NCI-H2029 treated with DMSO at 0.1 percent for 48 hours (cell line): ENCODE results near the gene DNAL4.

Experiments used
- DNase-seq: peaks from one replicate; lab custom pipeline; 2025; lab: John Stamatoyannopoulos, UW

Gene DNAL4

GRCh38 chr22:38793721-38794466 lies at the start of gene DNAL4:
DNAL4 (minus strand) TSS chr22:38794143; CDS start chr22:38782731, 11,412 bp downstream.
- peak; percentile 87 for DNase-seq

- DNase-seq = no peak
Measured at GRCh38 chr22:38843201-38843656, 49.3 kb upstream of the DNAL4 start.

DNA sequence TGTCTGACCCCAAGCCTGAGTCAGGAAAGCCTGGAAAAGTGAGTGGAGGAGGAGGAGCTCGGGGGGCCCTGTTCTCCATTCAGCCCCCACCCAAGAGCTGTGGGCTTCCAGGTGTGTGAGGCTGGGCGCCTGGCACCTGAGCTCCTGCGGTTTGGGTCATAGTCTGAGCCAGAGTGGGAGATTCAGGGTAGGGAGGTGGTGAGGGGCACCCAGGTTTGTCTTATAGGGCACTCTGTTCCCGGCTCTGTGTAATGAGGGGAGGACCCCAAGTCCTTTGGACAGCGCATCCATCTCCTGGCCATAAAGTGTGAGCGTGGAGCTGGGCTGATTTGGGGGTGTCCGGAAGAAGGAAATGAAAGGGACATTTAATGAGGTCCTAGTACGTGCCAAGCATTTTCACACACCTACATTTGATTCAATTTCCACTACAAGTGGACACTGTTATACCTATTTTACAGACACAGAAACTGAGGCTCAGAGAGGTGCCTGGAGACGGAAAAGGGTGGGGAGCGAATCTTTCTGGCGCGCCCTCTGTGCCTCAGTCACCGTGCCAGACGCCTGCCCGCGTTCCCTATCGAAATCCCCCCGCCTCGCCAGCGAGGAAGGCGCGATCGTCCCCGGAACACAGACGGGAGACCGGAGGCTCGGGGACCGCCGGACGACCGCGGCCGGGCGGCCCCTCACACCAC lies 48.7 kb upstream of the DNAL4 start:
- DNase-seq = no peak

- DNase-seq = no peak
Measured at GRCh38 chr22:38841635-38842034, 47.7 kb upstream of the DNAL4 start.

GRCh38 chr22:38841211-38841610 lies 47.3 kb upstream of the DNAL4 start:
- DNase-seq = no peak

- no peak for DNase-seq
Measured at GRCh38 chr22:38840129-38840528, 46.2 kb upstream of the DNAL4 start.

DNA sequence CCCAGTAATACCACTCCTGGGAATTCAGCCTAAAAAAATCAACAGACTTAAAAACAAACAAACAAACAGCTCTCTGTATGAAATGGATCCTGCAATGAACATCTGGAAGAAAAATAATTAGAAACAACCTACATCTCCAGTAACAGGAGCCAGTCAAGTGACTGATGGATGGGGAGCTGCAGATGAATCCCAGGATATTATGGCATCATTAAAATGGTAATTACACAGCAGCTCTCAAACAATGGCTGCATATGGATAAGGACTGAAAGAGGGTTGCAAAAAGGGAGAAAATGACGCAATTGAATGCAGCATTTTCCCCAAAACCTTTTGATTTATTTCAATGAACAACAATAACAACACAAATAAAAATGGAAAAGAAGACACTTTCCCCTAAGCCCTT lies 45.7 kb upstream of the DNAL4 start:
- no peak for DNase-seq

- no peak for DNase-seq
Measured at GRCh38 chr22:38837414-38837928, 43.5 kb upstream of the DNAL4 start.

- DNase-seq = no peak
Measured at GRCh38 chr22:38835888-38836301, 42.0 kb upstream of the DNAL4 start.

DNA sequence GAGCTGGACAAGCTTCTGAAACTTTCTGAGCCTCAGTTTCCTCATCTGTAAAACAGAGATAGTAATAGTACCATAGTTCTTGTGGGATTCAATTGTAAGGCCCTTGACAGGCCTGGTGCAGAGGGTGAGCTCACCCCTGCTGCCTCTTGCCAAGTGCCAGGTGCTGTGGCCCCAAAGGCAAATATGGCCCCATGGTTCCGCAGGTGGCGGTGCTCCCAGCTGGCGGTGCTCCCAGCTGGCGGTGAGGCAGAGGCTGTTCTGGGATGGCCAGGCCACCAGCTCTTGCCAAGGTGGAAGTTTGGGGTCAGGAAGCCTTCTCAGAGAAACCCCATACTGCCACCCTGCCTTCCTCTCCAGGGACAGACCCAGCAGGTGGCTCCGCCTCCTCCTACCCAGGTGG lies 41.0 kb upstream of the DNAL4 start:
- DNase-seq = no peak

DNA sequence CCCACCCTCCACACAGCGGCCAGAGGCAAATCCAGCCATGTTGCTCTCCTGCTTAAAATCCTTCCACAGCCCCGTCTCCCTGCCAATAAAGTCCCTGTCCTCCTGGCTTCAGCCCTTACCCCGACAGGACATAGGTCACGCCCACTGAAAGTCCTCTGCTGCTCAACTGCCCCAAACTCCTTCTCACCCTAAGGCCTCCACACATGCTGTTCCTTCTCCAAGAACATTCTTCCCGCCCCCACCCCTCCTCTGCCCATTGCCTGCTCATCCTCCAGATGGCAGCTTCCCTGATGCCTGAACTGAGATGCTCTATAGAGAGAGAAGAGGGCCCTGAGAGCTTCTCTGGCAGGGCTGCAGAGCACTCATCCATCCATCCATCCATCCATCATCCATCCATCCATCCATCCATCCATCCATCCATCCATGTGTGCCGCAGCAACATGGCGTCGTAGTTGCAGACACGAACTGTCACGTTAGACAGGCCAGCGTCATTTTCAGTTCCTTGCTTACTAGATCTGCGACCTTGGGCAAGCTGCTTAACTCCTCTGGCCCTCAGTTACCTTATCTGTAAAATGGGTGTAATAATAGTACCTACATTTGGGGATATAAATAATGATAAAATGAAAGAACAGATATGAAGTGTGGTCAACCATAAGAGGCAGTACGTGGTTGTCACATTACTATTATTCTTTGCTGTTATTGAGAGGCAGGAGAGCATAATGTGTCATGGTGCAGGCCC lies 40.4 kb upstream of the DNAL4 start:
- DNase-seq = no peak

DNA sequence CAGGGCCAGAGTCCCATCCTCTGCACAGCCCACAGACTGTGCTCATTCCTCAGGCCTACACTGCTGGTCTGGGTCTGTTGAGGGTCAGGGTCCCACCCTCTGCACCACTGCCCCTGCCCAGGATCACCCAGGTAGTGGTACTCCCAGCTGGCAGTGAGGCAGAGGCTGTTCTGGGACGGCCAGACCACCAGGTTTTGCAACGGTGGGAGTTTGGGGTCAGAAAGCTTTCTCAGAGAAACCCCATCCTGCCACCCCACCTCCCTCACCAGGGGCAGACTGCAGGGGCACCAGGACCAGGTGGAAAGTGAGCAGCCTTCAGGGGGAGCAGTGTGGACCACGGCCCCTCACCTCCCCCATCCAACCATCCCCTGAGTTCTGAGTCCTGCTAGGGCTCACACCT lies 39.1 kb upstream of the DNAL4 start:
- no peak for DNase-seq

- no peak for DNase-seq
Measured at GRCh38 chr22:38832005-38832978, 38.3 kb upstream of the DNAL4 start.

GRCh38 chr22:38831166-38831945 lies 37.4 kb upstream of the DNAL4 start:
- no peak for DNase-seq

DNA sequence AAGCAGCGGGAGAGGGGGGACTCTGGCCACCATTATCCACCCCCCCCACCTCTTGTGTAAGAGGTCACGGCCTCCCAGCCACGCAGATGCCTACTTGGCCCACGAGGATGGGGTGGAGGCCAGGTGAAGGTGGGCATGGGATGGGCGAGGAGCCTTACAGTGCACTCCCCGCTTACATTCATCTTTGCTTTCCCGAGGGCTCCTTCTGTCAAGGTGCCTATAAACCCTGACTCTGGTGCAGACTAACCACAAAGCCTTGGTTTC lies 36.8 kb upstream of the DNAL4 start:
- no peak for DNase-seq

DNA sequence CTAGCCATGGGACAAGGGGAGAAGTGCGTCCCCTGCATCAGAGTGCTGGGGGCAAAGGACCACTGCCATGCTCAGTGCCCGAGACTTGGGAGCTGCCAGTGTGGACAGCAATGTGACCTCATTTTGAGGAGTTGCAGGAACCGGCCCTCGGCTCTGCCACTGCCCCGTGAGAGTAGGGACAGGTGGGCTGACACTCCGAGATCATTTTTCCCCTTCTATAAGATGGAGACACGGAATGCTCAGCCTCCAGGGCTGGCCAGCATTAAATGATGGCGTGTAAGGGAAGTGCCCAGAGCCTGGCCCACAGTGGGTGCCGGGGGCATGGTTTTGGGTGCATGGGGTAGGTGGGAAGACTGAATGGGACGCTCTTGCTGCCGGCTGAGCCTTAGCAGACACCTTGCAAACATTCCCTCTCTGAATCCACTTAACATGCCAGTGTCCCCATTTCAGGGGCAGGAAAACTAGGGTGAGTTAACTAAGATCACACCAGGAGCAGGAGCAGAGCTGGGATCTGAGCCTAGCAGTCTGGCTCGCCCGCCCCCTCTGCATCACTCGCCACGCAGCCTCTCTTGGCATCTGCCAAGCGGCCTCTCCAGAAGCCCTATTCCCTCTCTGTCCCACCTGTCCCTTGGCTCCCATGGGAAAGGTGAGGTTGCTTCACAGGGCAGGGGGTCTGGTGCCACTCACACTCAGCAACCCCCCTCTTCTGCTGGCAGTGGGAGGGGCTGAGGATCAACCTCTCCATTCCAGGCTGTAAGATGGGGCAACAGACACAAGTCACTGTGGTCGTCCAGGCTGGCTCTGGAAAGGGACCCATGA lies 36.3 kb upstream of the DNAL4 start:
- no peak for DNase-seq

- DNase-seq = no peak
Measured at GRCh38 chr22:38829485-38829884, 35.5 kb upstream of the DNAL4 start.

GRCh38 chr22:38828616-38829205 lies 34.8 kb upstream of the DNAL4 start:
- no peak for DNase-seq

DNA sequence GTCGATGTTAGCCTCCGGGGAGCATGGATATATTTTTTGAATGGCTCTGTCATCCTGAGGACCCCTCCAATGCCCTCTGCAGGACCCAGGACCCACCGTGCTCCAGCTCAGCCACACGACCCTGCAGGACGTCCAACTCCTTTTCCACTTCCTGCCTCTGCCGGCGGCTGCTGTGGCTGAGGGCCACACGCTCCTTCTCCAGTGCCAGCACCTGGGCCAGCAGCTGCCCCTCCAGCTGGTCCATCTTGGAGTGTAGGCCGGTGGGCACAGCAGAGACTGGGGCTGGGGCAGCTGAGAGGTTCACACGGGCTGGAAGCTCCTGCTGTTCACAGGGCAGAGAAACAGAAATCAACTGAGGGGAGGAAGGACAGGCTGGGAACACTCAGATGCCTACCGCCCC lies 34.2 kb upstream of the DNAL4 start:
- no peak for DNase-seq

- DNase-seq = no peak
Measured at GRCh38 chr22:38827510-38827909, 33.6 kb upstream of the DNAL4 start.
